GM03348 (cell line): ENCODE measurements around the gene CCND1.
A peak's percentile ranks its signal among the peaks of the same experiment; 100 is the strongest.
"Not testable (repeated sequence)": the region's sequence is repeated elsewhere in the genome, so short reads cannot be mapped to it uniquely, and the experiment has no call there.

Source experiments
- DNase-seq: peaks from one replicate; pipeline ENCODE4 v3.0.0; 2012; ENCODE audit warnings: low spot score

CCND1 gene

DNA sequence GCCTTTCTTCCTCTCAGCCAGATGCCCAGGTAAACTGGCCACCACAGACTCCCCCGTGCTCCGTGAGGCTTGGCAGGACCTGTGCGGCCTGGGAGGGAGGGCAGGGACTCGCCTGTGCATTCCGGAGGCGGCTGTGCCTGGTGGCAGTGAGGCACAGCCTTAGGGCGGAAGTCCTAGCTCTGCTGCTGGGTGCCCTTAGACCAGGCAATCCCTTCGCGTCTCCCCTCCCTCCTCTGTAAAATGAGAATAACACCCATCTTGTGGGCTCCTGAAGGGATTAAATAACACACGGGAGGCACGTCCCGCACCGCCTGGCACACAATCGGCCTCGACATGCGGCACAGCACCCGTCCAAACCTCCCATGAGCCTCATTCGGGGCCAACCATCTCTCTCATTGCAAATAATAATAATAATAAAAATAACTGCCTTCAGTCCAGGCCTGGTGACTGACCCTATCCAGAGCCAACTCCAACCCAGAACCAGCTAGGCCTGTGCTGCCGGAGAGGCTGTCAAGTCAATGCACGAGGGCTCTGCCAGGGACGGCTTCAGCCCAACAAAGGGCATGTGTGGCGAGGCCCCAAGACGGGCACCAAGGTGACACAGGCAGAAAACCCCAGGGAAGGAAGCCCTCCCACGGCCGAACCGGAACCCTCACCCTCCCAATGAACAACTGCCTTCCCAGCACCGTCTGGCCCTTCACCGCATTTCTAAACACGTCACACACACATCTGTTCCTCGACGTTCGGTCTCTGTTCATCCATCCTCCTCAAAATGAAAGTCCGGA is 26.0 kb downstream of the CCND1 start:
- no peak for DNase-seq

DNA sequence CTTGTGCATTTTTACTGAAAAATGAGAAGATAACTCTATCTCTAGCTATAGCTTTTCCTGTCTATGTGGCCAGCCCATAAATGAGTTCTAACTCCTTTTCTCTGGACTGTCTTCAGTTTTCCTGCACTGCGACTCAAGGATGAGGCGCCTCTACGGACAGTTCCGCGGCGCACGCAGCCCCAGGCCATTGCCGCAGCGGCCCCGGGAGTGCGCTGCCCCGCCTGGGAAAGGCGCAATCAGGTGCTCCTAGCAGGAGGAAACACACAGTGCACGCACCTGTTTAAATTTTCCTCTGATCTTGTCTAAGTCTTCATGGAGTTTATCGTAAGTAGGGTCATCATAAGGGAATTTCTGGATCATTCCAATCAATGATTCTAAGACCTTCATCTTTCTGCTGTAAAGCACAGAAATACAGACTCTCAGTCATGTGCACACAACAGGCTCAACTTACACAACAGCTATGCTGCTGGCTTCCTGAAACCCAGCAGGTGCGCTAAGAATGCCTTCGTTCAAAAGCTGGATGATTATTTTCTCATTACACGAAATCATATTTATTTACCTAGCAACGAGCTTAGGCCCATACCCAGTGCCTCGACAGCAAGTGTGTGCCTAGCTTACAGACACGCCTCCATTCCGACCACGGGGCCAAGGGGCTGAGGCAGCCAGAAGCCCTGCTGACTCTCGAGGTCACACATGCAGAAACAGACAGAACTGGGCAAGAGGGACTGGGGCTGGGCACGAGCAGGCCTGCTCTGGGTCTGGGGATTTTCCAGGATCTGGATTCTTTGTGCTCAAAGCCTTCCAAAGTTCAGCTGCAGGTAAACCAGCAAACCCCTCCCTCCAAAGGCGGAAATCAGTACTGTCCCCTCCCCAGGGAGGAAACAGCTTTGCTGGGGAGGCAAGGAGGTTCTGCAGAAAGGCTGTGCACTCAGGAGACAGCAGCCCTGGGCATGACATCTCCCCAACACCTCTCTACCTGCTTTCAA is 27.0 kb downstream of the CCND1 start:
- no peak for DNase-seq

DNA sequence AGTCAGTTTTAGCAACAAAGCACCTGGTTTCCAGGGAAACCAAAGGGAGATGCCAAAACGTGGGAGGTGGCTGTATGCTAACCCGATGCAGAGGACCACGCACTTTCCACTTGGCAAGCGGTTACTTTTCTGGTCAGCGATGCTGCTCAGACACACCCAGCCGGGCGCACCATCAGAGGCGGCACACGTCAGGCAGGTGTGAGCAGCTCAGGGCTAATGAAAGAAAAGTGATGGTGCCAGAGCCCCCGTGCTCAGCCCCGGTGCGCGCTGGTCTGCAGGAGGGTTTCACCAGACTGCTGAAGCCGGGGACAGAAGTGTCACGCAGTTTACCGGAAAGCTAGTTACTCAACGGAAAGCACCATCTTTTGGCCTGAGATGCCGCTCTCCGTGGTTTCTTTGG is 28.5 kb downstream of the CCND1 start:
- no peak for DNase-seq

DNA sequence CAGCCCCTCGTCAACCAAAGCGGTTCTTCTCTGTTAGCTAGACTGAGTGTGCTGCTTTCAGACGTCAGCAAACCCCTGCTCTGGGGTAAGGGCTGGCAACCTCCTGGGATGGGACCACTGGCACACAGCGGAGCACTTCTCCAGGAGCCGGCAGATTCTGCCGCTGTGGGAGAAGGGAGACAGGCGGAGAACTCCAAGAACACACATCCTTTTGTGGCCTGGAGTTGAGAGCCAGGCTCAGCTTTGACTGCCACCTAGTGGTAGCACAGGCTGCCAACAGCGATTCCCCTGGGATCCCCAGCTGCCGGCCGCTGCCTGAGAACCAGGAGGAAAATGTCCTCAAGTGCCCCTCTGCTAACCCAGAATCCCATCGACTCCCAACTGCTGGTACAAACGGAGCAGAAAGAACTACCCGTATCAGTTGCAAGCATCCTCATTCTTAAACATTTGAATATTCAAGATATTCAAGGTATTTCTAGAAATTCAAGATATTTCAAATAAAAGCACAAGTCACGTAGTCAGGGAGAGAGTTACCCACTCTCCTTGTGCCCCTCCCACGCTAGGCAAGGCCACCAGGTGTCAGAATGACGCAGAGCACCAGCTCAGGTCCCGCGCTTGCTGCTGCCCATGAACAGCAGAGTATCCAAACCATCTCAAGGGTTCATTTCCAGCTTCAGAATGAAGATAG is 29.3 kb downstream of the CCND1 start:
- peak; percentile 93 for DNase-seq

DNA sequence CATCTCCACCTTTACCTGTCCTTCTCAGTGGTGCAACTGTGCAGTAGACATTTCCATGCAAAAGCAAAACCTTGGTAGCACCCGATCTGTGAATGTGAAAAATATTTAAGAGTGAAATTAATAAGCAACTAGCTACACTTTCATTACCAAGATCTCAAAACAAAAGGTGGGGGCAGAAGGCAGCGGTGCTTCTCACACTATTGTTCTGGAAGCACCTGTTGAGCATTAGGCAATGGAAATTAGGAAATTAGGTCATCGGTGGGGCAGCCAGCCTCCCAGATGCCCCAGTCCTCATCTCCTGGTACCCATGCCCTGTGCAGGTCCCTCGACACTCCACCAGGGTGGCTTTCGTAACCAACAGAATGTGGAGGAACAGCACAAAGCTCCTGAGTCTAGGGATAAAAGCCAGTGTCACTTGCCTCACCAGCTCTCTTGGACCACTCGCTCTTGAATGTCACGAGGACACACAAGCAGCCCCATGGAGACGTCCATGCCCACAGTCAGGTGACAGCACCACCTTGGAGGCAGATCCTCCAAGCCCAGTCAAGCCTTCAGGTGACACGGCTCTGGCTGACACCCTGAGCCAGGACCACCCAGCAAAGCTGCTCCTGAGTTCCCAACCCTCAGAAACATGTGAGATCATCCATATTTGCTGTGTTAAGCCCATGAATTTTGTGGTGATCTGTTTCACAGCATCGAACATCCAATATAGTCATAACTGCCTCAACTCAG is 30.9 kb downstream of the CCND1 start:
- no peak for DNase-seq

DNA sequence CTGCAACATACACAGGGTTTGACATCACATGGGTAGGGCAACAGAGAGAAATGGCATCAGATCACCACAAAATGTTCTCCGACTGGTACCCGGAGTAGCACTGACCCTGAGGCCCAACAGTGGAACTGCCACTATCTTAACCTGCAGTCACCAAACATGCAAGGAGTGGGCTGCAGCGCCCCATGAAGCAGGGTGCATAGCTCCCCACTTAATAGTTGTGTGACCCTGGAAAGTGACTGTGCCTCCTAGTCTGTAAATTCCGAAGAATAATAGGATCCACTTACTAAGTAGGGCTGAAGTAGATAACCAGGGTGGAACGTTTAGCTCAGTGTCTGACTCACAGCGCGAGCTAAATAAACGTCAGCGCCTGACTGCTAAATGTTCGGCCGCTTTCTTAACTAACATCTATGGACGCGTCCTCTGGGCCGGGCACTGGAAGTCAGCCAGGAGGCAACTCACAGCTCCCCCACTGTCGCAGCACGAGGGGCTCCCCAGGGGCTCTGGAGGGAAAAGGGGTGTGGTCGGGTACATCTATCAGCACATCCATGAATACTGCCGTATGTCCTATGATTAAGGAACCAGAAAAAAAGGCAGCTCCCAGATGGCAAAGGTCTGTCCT is 33.4 kb downstream of the CCND1 start:
- DNase-seq = peak; percentile 70

DNA sequence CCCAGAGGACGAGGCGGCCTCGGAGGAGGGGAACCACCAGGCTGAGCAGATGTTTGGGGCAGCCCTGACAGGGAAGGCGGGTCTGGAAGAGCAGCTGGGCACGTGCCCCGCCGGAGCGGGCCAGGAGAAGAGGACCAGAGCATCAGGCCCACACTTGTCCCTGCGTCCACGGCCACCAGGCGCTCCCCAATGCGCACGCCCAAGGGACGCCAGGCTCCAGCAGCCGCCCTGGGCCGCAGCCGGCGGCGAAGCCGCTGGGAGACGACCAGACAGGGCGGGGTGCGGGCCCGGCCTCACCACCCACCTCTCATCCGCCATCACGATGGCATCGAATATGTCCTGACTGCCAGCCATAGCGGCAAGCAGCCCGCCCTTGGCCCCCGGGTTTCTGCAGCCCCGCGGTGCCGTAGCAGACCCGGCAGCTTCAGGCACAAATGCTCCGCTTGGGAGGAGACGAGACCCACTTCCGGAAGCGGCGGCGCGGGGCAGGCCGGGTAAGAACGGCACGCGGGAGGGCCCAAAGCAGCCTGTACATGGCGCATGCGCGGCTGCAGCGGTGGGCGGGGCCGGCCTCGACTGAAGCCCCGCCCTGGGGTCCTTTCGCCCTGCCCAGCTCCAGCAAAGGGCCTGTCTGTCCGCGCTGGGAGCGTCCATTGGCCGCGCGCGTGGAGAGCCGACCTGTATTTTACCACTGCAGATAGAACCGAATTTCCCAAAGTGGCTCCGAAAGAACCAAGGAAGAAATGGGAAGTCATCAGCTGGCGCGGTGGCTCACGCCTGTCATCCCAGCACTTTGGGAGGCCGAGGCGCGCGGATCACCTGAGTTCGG is 34.1 kb downstream of the CCND1 start, which contains the start of gene LTO1:
Gene LTO1, minus strand, starts transcription at position 468 of the 829 bp plus-strand sequence. Its CDS starts 114 bp downstream, at position 354.
- DNase-seq = peak; percentile 99

DNA sequence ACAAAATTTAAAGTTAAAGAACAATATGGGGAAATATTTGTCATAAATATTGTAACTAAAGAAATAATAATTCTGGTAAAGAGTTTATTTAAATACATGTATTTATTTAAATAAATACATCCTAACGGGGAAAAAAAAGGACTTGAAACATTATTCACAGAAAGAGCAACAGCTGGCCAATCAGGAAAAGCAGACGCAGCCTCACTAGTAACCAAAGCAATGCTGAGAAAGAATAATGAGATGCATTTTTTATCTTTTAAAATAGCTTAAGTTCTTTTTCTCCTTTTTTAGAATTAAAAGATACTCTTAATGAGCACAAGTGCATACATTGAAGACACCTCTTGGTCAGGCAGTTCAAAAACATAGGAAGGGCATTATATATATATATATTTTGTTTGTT is 36.8 kb downstream of the CCND1 start:
- no peak for DNase-seq

DNA sequence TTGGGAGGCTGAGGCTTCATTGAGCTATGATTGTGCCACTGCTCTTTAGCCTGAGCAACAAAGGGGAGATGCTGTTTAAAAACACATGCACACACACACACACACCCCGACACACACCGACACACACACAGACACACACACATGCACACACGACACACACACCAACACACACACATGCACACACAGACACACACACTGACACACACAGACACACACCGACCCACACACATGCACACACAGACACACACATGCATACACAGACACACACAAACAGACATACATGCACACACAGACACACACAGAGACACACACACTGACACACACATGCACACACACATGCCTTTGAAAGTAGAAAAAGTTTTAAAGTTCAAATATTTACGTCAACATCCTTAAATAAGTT is 39.7 kb downstream of the CCND1 start:
- DNase-seq = no peak

DNA sequence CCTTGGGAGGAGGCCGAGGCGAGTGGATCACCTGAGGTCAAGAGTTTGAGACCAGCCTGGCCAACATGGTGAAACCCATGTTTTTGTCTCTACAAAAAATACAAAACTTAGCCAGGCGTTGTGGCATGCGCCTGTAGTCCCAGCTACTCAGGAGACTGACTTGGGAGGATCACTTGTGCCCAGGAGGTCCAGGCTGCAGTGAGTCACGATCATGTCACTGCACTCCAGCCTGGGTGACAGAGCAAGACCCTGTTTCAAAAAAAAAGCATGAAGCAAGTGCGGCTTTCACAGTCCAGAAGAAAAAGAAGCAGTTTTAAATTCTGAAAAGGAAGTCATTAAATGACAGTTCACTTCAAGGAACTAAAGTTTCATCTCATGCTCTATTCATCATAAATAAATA is 41.3 kb downstream of the CCND1 start:
- no peak for DNase-seq

DNA sequence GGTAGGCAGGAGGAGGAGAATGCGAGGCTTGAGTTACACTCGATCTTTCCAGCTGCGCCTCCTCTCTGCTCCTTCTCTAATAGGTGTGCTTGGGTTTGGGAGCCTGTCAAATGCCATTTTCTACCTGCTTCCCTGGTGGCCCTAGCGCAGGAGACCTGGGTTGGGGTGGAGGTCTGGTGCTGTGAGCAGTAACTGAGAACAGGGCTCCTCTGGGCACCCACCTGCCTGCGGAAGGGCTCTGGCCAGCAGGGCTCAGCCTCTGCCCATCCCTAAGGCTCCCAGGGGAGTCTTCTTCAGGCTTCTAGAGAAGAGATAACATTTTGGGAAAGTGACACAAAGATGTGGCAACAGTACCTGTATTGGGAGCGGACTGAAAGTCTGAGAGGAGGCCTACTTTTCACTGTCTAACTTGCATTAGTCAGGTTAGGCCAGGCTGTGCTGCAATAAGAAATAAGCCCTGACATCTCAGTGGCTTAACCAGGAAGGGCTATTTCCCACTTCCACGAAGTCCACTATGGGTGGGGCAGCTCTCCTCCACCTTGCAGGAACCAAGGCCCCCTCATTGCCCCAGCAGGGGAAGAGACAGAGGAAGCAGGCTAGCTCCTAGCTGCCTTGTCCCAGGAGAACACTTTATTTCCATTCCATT is 41.8 kb downstream of the CCND1 start:
- no peak for DNase-seq

DNA sequence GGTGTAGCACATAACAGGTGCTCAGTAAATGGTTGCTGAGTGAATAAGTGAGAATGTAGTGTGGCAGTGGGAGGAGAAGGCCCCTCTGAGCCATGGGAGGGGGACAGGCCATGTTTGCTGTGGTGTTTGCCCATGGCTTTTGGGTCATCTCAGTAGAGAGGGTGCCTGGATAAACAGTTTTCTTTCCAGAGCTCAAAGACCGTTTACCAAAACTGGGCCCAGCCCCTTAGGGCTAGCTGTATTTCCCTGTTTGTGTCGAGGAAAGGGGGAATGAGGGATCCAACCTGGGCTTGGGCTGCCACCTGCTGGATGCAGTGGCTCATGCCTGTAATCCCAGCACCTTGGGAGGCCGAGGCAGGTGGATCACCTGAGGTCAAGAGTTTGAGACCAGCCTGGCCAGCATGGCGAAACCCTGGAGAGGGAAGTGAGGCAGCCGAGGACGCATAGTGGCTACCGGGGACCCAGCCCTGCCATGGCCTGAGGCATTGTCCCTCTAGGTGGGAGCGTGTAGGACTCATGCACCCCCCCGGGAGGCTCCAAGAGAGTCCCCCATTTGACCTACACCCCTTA is 42.9 kb downstream of the CCND1 start:
- DNase-seq = no peak

DNA sequence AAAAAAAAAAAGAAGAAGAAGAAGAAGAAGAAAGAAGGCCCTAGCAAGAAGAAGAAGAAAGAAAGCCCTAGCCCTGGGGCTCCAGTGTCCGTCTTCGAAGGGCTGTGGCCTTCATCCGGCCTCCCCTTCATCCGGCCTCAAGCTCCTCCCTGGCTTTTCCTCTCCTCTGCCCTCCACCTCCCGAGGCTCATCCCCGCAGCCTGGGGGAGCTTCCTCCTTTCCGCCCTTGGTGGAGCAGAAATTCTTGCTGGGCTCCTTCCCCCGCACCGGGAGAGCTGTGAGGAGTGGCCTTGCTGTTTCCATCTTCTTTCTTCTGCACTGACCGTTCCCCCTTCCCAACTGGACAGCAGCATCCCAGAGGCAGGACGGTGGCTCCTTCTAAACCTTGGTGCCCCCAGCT is 43.7 kb downstream of the CCND1 start:
- no peak for DNase-seq

DNA sequence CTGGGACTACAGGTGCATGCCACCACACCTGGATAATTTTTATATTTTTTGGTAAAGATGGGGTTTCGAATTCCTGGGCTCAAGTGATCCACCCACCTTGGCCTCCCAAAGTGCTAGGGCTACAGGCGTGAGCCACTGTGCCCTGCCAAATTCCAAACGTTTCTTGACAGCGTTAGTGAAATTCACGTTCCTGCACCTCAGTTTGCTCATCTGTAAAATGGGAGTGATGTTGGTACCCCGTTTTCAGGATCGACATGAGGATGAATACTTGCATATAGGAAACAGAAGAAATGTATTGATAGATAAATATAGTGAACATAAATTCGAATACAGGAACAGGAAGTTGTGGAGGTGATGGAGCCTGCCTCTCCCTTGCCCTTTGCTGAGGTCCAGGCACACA is 44.4 kb downstream of the CCND1 start:
- DNase-seq = no peak

DNA sequence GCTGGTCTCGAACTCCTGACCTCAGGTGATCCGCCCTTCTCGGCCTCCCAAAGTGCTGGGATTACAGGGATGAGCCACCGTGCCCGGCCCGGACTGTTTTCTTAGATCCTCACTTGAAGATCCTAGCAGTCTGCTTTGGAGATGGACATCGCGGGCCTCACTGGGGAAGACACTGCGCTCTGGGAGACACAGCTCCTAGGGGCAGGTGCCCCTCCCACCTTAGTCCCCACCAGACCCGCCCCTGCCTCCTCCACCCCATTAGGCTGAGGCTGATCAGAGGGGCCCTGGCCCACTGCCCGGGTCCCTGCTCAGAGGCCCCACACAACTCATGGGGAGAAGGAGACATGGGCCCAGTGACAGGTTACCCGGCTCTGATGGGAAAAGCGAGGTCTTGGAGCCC is 45.5 kb downstream of the CCND1 start:
- no peak for DNase-seq

DNA sequence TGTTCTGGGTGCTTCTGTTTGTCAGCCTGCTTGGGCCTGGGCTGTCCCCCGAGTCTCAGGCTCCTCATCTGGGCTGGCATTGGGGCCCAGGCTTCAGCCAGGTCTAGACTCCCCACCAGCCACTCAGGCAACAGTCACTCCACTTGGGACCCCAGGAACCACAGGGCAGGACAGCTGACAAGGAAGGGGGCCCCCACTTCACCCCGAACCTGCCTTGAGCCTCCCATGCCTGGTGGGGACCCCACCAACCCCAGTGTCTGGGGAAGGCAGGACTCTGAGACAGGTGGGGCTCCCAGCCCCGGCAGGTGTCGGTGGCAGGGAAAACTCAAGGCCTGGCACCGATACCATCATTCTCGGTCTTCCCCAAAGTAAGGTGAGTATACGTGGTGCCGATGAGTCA is 45.9 kb downstream of the CCND1 start:
- no peak for DNase-seq

DNA sequence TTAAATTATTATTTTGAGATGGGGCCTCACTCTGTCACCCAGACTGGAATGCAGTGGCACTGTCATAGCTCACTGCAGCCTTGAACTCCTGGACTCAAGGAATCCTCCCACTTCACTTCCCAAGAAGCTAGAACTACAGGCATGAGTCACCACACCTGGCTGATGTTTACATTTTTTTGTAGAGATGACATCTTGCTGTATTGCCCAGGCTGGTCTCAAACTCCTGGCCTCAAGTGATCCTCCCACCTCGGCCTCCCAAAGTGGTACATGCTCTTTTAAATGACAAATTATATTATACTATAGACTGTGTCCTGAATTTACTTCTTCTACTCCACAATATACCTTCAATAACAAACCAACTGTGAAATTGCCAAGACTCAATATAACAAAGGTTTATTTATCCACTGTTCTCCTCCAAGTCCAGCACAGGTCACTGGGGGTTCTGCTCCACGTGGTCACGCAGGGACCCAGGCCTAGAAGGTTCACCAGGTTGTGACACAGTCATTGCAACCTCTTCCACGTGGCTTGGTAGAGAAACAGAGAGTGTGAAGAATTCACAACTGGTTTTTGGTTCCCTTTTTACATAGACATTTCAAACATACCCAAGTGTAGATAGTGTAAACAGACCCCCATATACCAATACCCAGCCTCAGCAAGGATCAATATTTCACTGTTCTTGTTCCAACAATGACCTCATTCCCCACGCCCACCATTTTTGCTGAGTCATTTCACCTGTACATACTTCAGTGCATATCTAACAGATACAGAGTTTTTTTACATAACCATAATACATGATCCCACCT is 47.2 kb downstream of the CCND1 start:
- DNase-seq = not testable (repeated sequence)

DNA sequence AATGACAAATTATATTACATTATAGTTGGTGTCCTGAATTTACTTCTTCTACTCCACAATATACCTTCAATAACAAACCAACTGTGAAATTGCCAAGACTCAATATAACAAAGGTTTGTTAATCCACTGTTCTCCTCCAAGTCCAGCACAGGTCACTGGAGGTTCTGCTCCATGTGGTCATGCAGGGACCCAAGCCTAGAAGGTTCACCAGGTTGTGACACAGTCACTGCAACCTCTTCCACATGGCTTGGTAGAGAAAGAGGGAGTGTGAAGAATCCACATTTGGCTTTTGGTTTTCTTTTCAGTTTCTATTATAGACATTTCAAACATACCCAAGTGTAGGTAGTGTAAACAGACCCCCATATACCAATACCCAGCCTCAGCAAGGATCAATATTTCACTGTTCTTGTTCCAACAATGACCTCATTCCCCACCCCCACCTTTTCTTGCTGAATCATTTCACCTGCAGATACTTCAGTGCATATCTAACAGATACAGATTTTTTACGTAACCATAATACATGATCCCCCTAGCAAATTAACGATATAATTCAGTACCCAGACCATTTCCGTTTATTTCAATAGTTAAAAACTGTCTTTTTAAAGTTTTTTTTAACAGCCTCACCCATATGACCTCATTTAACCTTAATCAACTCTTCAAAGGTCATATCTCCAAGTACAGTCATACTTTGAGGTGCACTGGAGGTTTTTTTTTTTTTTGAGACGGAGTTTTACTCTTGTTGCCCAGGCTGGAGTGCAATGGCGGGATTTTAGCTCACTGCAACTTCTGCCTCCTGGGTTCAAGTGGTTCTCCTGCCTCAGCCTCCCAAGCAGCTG is 48.7 kb downstream of the CCND1 start:
- no peak for DNase-seq
